ENCODE results near the gene RNPEP.

DNA sequence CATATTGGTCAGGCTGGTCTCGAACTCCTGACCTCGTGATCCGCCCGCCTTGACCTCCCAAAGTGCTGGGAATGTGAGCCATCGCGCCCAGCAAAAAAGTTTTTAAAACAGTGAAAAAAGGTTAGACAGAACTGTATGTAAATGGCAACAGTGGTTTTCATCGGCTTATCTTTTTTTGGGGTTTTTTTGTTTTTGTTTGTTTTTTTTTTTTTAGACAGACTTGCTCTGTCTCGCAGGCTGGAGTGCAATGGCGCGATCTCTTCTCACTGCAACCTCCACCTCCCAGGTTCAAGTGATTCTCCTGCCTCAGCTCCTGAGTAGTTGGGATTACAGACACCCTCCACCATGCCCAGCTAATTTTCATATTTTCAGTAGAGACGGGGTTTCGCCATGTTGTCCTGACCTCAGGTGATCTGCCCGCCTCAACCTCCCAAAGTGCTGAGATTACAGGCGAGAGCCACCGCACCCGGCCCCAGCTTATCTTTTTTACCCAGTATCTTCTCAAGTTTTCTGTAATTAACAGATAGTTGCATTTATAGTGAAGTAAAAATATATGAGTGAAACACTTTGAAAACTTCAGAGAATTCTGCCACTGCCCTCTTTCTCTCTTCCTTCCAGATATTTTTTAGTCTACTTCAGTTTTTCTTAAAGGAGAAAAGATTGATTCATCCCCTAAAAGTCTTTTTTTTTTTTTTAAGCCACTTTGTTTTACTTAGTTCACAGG, 14.1 kb upstream of the RNPEP start:
- TF ChIP-seq, protein P1, sequence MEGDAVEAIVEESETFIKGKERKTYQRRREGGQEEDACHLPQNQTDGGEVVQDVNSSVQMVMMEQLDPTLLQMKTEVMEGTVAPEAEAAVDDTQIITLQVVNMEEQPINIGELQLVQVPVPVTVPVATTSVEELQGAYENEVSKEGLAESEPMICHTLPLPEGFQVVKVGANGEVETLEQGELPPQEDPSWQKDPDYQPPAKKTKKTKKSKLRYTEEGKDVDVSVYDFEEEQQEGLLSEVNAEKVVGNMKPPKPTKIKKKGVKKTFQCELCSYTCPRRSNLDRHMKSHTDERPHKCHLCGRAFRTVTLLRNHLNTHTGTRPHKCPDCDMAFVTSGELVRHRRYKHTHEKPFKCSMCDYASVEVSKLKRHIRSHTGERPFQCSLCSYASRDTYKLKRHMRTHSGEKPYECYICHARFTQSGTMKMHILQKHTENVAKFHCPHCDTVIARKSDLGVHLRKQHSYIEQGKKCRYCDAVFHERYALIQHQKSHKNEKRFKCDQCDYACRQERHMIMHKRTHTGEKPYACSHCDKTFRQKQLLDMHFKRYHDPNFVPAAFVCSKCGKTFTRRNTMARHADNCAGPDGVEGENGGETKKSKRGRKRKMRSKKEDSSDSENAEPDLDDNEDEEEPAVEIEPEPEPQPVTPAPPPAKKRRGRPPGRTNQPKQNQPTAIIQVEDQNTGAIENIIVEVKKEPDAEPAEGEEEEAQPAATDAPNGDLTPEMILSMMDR (IDR thresholded peaks at IDR 0.05; ENCODE audit: poor library complexity): no peak
- no peak for TF ChIP-seq EZH2phosphoT487 (IDR thresholded peaks at IDR 0.05; ENCODE audit: low read depth, severe bottlenecking, unreplicated experiment)

All from hepatocyte (in vitro differentiated cells).